Posterior cingulate gyrus (tissue), 11 donors: ENCODE measurements around the gene PTPRA.
"Not testable (repeated sequence)": the region's sequence is repeated elsewhere in the genome, so short reads cannot be mapped to it uniquely, and the experiment has no call there.

ENCODE experiments used
- DNase-seq, 10 donors: peaks; one replicate each; pipeline versions ENCODE4 v3.0.0 to v3.0.0-alpha.2; 2020 to 2021; ENCODE audit warnings: mixed read lengths in 3 of 10
- intact Hi-C: fragments of 100-400 bp; cut with DNase I; formaldehyde crosslinking; loops from one replicate; pipeline ENCODE4 v1.15.1; 2023

PTPRA gene

GRCh38 chr20:2873010-2873746 lies at the start of gene PTPRA:
PTPRA (plus strand) TSS chr20:2873481; CDS start chr20:2964278, 90,797 bp downstream.
- intact Hi-C loops = loop anchor here (2.0 to 10.0 kb wide), 3 partner anchors 32 to 132 kb away; partner anchors contain the start of genes PCED1A and VPS16
- peak; percentile 93 to 99 (median 96) for DNase-seq

- intact Hi-C loops = no loop called here
- no peak for DNase-seq
Measured at GRCh38 chr20:2825761-2826160, 47.5 kb upstream of the PTPRA start.

GRCh38 chr20:2826655-2827054 lies 46.6 kb upstream of the PTPRA start:
- DNase-seq = no peak
- intact Hi-C loops = no loop called here

GRCh38 chr20:2829376-2829775 lies 43.9 kb upstream of the PTPRA start:
- no peak for DNase-seq
- intact Hi-C loops = no loop called here

GRCh38 chr20:2831206-2831605 lies 42.1 kb upstream of the PTPRA start:
- intact Hi-C loops = loop anchor here (10.0 kb wide), 1 partner anchor 166 kb away; the partner anchor contains the start of gene IDH3B
- DNase-seq = not testable (repeated sequence)

GRCh38 chr20:2833761-2834160 lies 39.5 kb upstream of the PTPRA start:
- intact Hi-C loops = loop anchor here (10.0 kb wide), 1 partner anchor 169 kb away; the partner anchor contains the start of gene IDH3B
- no peak for DNase-seq

- DNase-seq = peak in 1 of 10 donors; percentile 67
- intact Hi-C loops = loop anchor here (10.0 kb wide), 1 partner anchor 170 kb away; the partner anchor contains the start of gene IDH3B
Measured at GRCh38 chr20:2834401-2835110, 38.7 kb upstream of the PTPRA start.

- DNase-seq = peak in 1 of 10 donors; percentile 37
- intact Hi-C loops = loop anchor here (10.0 kb wide), 1 partner anchor 171 kb away; the partner anchor contains the start of gene IDH3B
Measured at GRCh38 chr20:2835331-2835796, 37.9 kb upstream of the PTPRA start.

GRCh38 chr20:2836035-2836434 lies 37.2 kb upstream of the PTPRA start:
- intact Hi-C loops = loop anchor here (10.0 kb wide), 1 partner anchor 171 kb away; the partner anchor contains the start of gene IDH3B

GRCh38 chr20:2837221-2837960 lies 35.9 kb upstream of the PTPRA start:
- no peak for DNase-seq
- intact Hi-C loops = loop anchor here (10.0 kb wide), 1 partner anchor 173 kb away; the partner anchor contains the start of gene IDH3B

More at GRCh38 chr20:2836035-2836434, 37.2 kb upstream of the PTPRA start:
- peak in 1 of 10 donors; percentile 36 for DNase-seq

GRCh38 chr20:2838170-2838797 lies 35.0 kb upstream of the PTPRA start:
- DNase-seq = peak in 1 of 10 donors; percentile 73
- intact Hi-C loops = loop anchor here (10.0 kb wide), 1 partner anchor 173 kb away; the partner anchor contains the start of gene IDH3B

- intact Hi-C loops = loop anchor here (10.0 kb wide), 1 partner anchor 174 kb away; the partner anchor contains the start of gene IDH3B
- no peak for DNase-seq
Measured at GRCh38 chr20:2838847-2839671, 34.2 kb upstream of the PTPRA start.

- DNase-seq = no peak
- intact Hi-C loops = loop anchor here (2.0 to 10.0 kb wide), 2 partner anchors 33 to 175 kb away; partner anchors contain the start of genes IDH3B and PTPRA
Measured at GRCh38 chr20:2839732-2840137, 33.5 kb upstream of the PTPRA start.

- intact Hi-C loops = loop anchor here (2.0 kb wide), 1 partner anchor 32 kb away; the partner anchor contains the start of gene PTPRA
- DNase-seq = peak; percentile 87 to 99 (median 90)
Measured at GRCh38 chr20:2840138-2840966, 32.9 kb upstream of the PTPRA start, which contains the start of the genes PCED1A and VPS16. PCED1A (minus strand) TSS chr20:2840655; CDS start chr20:2839912, 743 bp downstream. VPS16 (plus strand) TSS chr20:2840745; CDS start chr20:2840775, 30 bp downstream.

- intact Hi-C loops = loop anchor here (2.0 kb wide), 1 partner anchor 32 kb away; the partner anchor contains the start of gene PTPRA
Measured at GRCh38 chr20:2840967-2841531, 32.2 kb upstream of the PTPRA start.

GRCh38 chr20:2845607-2846006 lies 27.7 kb upstream of the PTPRA start:
- intact Hi-C loops = no loop called here
- no peak for DNase-seq

More at GRCh38 chr20:2840967-2841531, 32.2 kb upstream of the PTPRA start:
- DNase-seq = peak in 7 of 10 donors; percentile 21 to 91 (median 28)

- no peak for DNase-seq
- intact Hi-C loops = no loop called here
Measured at GRCh38 chr20:2846698-2847097, 26.6 kb upstream of the PTPRA start.
